CD14-positive monocyte (primary cell): ENCODE results near the gene BUD31. TPM values are rescaled to one million over a fixed set of nuclear protein-coding genes. Genes with fewer than 3 reads are reported as not detected.
A peak's percentile ranks its signal among the peaks of the same experiment; 100 is the strongest.

Experiments
- DNase-seq, 3 donors: peaks; one replicate each; pipeline ENCODE4 v3.0.0-alpha.2; 2011 to 2022
- H2AFZ ChIP-seq: 2 replicates; pipeline ENCODE4 v1.6.0; 2012; ENCODE audit warnings: mild to moderate bottlenecking, low read depth, low read length, inconsistent platforms; ENCODE audit not compliant: insufficient read depth, poor library complexity, severe bottlenecking
- H3K27ac ChIP-seq, 2 donors: 1 replicate in 1 of 2; 2 replicates in 1 of 2; pipeline ENCODE4 v1.5.1; 2012 to 2013; ENCODE audit warnings: low read length in 2 of 2, control low read depth in 1 of 2, inconsistent platforms in 1 of 2, low read depth in 1 of 2, mild to moderate bottlenecking in 1 of 2
- H3K27me3 ChIP-seq, 2 donors: one replicate each; pipeline versions ENCODE4 v1.6.0 to v1.6.1; 2011 to 2013; ENCODE audit warnings: low read length in 2 of 2; ENCODE audit not compliant: control insufficient read depth in 2 of 2, insufficient read depth in 2 of 2
- H3K36me3 ChIP-seq, 2 donors: replicated peaks in 1 of 2; 1 replicate in 1 of 2; 2 replicates in 1 of 2; pipeline versions ENCODE4 v1.5.1 to v1.6.1; 2012 to 2013; ENCODE audit warnings: low read length in 2 of 2, control low read depth in 1 of 2, inconsistent platforms in 1 of 2, mild to moderate bottlenecking in 1 of 2; ENCODE audit not compliant: insufficient read depth in 2 of 2, control insufficient read depth in 1 of 2
- H3K4me1 ChIP-seq, 2 donors: 1 replicate in 1 of 2; 2 replicates in 1 of 2; pipeline versions ENCODE4 v1.5.1 to v1.6.1; 2012 to 2013; ENCODE audit warnings: low read length in 2 of 2, control low read depth in 1 of 2, inconsistent platforms in 1 of 2, mild to moderate bottlenecking in 1 of 2, moderate library complexity in 1 of 2; ENCODE audit not compliant: insufficient read depth in 2 of 2, control insufficient read depth in 1 of 2
- H3K4me2 ChIP-seq: replicated peaks from 2 replicates; pipeline ENCODE3; 2012; ENCODE audit warnings: low read length, moderate library complexity, mild to moderate bottlenecking; ENCODE audit not compliant: poor library complexity, severe bottlenecking; ENCODE audit errors: extremely low read depth
- H3K4me3 ChIP-seq, 3 experiments: fragments of 200-600 bp in 1 of 3; sonication (generic) in 1 of 3; replicated peaks in 1 of 3; 1 replicate in 2 of 3; 2 replicates in 1 of 3; pipeline ENCODE4 v1.5.1; 2011 to 2013; ENCODE audit warnings: low read length in 3 of 3, mild to moderate bottlenecking in 3 of 3, control low read depth in 2 of 3, low read depth in 2 of 3, inconsistent platforms in 1 of 3, moderate library complexity in 1 of 3
- H3K79me2 ChIP-seq: 2 replicates; pipeline ENCODE4 v1.6.0; 2012; ENCODE audit warnings: mild to moderate bottlenecking, control low read depth, inconsistent platforms, low read length, moderate library complexity; ENCODE audit not compliant: insufficient read depth
- H3K9ac ChIP-seq: 2 replicates; pipeline ENCODE4 v1.6.0; 2017; ENCODE audit warnings: low read length, mild to moderate bottlenecking; ENCODE audit not compliant: insufficient read depth, poor library complexity, severe bottlenecking
- H3K9me3 ChIP-seq, 2 donors: replicated peaks in 1 of 2; 1 replicate in 1 of 2; 2 replicates in 1 of 2; pipeline versions ENCODE4 v1.5.1 to v1.6.1; 2012 to 2013; ENCODE audit warnings: low read length in 2 of 2, control low read depth in 1 of 2; ENCODE audit not compliant: control insufficient read depth in 1 of 2, insufficient read depth in 1 of 2
- H4K20me1 ChIP-seq: 2 replicates; pipeline ENCODE4 v1.6.0; 2012; ENCODE audit warnings: mild to moderate bottlenecking, low read length, control low read depth, moderate library complexity; ENCODE audit not compliant: insufficient read depth
- H3K27ac Mint-ChIP-seq, 7 donors: one replicate each; pipeline ENCODE4 v1.8.0; 2020; ENCODE audit warnings: mild to moderate bottlenecking in 7 of 7, mixed read lengths in 7 of 7, moderate library complexity in 6 of 7, inconsistent platforms in 2 of 7
- H3K27me3 Mint-ChIP-seq, 3 donors: one replicate each; pipeline ENCODE4 v1.8.0; 2021 to 2022; ENCODE audit warnings: low read depth in 3 of 3, mild to moderate bottlenecking in 3 of 3, mixed read lengths in 3 of 3, moderate library complexity in 3 of 3, inconsistent platforms in 1 of 3
- H3K36me3 Mint-ChIP-seq, 2 donors: one replicate each; pipeline ENCODE4 v1.8.0; 2020; ENCODE audit warnings: mixed read lengths in 2 of 2, inconsistent platforms in 1 of 2, mild to moderate bottlenecking in 1 of 2
- H3K4me1 Mint-ChIP-seq: one replicate; pipeline ENCODE4 v1.8.0; 2020; ENCODE audit warnings: mild to moderate bottlenecking, mixed read lengths
- H3K4me3 Mint-ChIP-seq, 2 donors: one replicate each; pipeline ENCODE4 v1.8.0; 2020; ENCODE audit warnings: mild to moderate bottlenecking in 2 of 2, mixed read lengths in 2 of 2, moderate library complexity in 1 of 2
- H3K9me3 Mint-ChIP-seq, 7 donors: one replicate each; pipeline ENCODE4 v1.8.0; 2020 to 2022; ENCODE audit warnings: mixed read lengths in 7 of 7, mild to moderate bottlenecking in 6 of 7, moderate library complexity in 6 of 7, inconsistent platforms in 2 of 7
- CTCF ChIP-seq: fragments of 200-600 bp; IDR thresholded peaks from one replicate; pipeline ENCODE4 v1.8.0; 2022; ENCODE audit warnings: antibody characterized with exemption, mild to moderate bottlenecking
- WGBS: methylation state at CpG from one replicate; pipeline ENCODE4 v1.1.5; 2013; ENCODE audit warnings: missing lambda C conversion rate; ENCODE audit not compliant: insufficient coverage; 5-methylcytosine and 5-hydroxymethylcytosine counted together
- intact Hi-C, 2 donors: fragments of 100-400 bp; cut with micrococcal nuclease; formaldehyde crosslinking; loops; one replicate each; pipeline versions ENCODE4 v1.15.0 to v1.15.1; 2023
- polyA plus RNA-seq, 3 donors: library from polyadenylated mRNA; depleted of rRNA in 1 of 3; unstranded in 2 of 3; stranded (reverse) in 1 of 3; fragments of 300-500 nt in 2 of 3; fragments of >200 nt in 1 of 3; fragmentation: Illumina TruSeq in 2 of 3; gene quantifications; 1 replicate in 2 of 3; 2 replicates in 1 of 3; pipeline ENCODE4 v1.2.3, GENCODE V29; 2012 to 2021

BUD31 gene
- polyA plus RNA-seq, 3 donors: 34.3 to 256 (median 241) TPM

GRCh38 chr7:99438573-99439480 is 30.1 kb downstream of the BUD31 start, which contains the start of the genes CPSF4 and PTCD1:
CPSF4 (plus strand) TSS chr7:99438943; CDS start chr7:99439083, 140 bp downstream.
PTCD1 (minus strand) TSS chr7:99438798; CDS start chr7:99435242, 3,556 bp downstream.
- peak within 1 kb of the TSS; percentile 96 to 98 for H3K4me3 Mint-ChIP-seq
- peaks cover 26% of the 10 kb centered on the region for H3K4me1 Mint-ChIP-seq
- H3K9me3 Mint-ChIP-seq: no peaks in the 10 kb centered on the region
- Histone ChIP-seq H3K9ac (peak within 1 kb of the TSS; percentile 87), H3K36me3 (peaks cover 19 to 32% of the 10 kb centered on the region in 2 donors), H3K4me3 (peak within 1 kb of the TSS; percentile 59 to 84 (median 83)), H3K27ac (peak within 1 kb of the TSS; percentile 66 to 88), H3K4me2 (peak within 1 kb of the TSS; percentile 86), H3K9me3 (no peaks in the 10 kb centered on the region), H2AFZ (peak within 1 kb of the TSS; percentile 99), H3K4me1 (peaks cover 21 to 23% of the 10 kb centered on the region in 2 donors), H4K20me1 (peaks cover 11% of the 10 kb centered on the region), H3K27me3 (no peaks in the 10 kb centered on the region), H3K79me2 (peaks cover 37% of the 10 kb centered on the region)
- H3K27ac Mint-ChIP-seq: peak within 1 kb of the TSS; percentile 88 to 96 (median 95)
- no peak for TF ChIP-seq CTCF
- no peaks in the 10 kb centered on the region for H3K27me3 Mint-ChIP-seq
- peaks cover 19 to 40% of the 10 kb centered on the region in 2 donors for H3K36me3 Mint-ChIP-seq
- intact Hi-C loops: loop anchor here in 1 of 2 donors (1.0 kb wide), 1 partner anchor 27 kb away; the partner anchor contains the start of gene ATP5MF
- peak; percentile 87 to 91 (median 89) for DNase-seq
- WGBS: under 1% methylated on average over 89 of the region's 89 CpGs

GRCh38 chr7:99440195-99440594 is 31.4 kb downstream of the BUD31 start:
- peaks cover 21 to 23% of the 10 kb centered on the region in 2 donors for H3K4me1 ChIP-seq
- H2AFZ ChIP-seq: no peak overlapping the region
- peaks cover 11% of the 10 kb centered on the region for H4K20me1 ChIP-seq
- no peak overlapping the region for H3K4me3 Mint-ChIP-seq
- DNase-seq: no peak
- peak overlapping the region in 1 of 3 experiments; percentile 84 for H3K4me3 ChIP-seq
- no peak overlapping the region for H3K9ac ChIP-seq
- peaks cover 26% of the 10 kb centered on the region for H3K4me1 Mint-ChIP-seq
- H3K4me2 ChIP-seq: peak overlapping the region; percentile 86
- intact Hi-C loops: no loop called here
- 100% methylated on average over 1 of the region's 9 CpGs for WGBS
- peaks cover 14 to 32% of the 10 kb centered on the region in 2 donors for H3K36me3 ChIP-seq
- peak overlapping the region in 1 of 2 donors; percentile 88 for H3K27ac ChIP-seq
- peak overlapping the region in 2 of 7 donors; percentile 5 to 50 for H3K27ac Mint-ChIP-seq
- H3K79me2 ChIP-seq: peaks cover 38% of the 10 kb centered on the region
- TF ChIP-seq CTCF: no peak
- H3K9me3 Mint-ChIP-seq: no peaks in the 10 kb centered on the region
- no peaks in the 10 kb centered on the region for H3K27me3 Mint-ChIP-seq
- no peaks in the 10 kb centered on the region for H3K27me3 ChIP-seq
- no peaks in the 10 kb centered on the region for H3K9me3 ChIP-seq
- H3K36me3 Mint-ChIP-seq: peaks cover 19 to 40% of the 10 kb centered on the region in 2 donors
